ENCODE results near the gene HPD. TPM values are rescaled to one million over a fixed set of nuclear protein-coding genes. Genes with fewer than 3 reads are reported as not detected.
"Not testable (repeated sequence)": the region's sequence is repeated elsewhere in the genome, so short reads cannot be mapped to it uniquely, and the experiment has no call there.

The HPD gene
- total and polyA plus RNA-seq, 2 of the 4 experiments (the other 2 are of a cell fraction), result 0.15 to 0.18 TPM

DNA sequence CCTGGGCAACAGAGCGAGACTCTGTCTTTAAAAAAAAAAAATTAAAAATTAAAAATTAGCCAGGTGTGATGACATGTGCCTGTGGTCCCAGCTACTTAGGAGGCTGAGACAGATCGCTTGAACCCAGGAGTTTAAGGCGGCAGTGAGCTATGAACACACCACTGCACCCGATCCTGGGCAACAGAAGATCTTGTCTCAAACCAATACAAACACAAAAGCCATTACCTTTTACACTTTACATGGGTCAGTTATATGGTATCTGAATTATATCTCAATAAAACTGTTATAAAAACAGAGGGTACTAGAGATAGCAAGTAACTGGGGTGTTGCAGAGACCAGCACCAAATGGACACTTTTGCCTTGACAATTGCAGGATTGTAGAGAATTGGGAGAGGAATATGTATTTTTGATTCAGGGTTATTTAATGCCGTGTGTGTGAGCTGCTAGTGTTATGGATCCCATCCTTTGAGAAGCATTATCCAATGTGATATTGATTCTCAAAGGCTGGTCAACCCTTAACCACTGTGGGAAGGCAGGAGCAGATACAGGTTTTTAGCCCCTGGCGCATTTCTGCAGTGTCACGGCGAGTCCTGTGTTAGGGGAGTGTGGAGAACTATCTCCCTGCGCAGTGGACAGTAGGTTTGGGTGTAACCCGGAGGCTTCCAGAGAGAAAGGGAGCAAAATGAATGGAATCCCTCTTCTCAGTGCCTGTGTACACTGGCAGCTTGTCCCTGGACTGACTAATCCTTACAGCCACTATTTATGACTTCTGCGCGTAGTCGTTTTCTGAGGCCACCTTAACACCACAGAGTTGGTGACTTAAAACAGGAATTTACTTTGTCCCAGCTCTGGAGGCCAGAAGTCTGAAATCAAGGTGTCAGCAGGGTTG, 34.3 kb upstream of the HPD start (continued):
- TF ChIP-seq SMC3 (IDR thresholded peaks at IDR 0.05; ENCODE audit: low read depth, low read length), result no peak

DNA sequence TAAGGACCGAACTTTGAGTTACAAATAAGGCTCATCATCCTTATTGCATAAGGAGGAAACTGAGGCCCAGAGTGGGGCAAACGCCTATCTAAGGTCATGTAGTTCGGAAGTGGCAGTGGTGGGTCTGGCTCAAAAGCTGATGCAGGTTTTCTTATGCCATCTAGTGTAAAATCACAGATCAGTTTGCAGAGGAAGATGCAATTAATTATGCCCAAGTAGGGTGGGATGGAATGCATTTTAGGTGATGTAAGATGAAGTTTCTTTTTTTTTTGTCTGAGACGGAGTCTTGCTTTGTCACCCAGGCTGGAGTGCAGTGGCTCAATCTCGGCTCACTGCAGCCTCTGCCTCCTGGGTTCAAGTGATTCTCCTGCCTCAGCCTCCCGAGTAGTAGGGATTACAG, 31.0 kb upstream of the HPD start:
- DNase-seq; dilution Hi-C loops (cut with HindIII; ENCODE audit: low sequenced_read_pairs, unreplicated experiment); H2BK15ac ChIP-seq (ENCODE audit: low read depth, low read length); BruUV-seq (replicated peaks); H3K23ac ChIP-seq (ENCODE audit: low read depth, low read length); H3K36me3 ChIP-seq (ENCODE audit: control insufficient read depth, insufficient read depth, low read length); H3K27me3 ChIP-seq (ENCODE audit: control insufficient read depth, insufficient read depth, low read length); H3K9me3 ChIP-seq (ENCODE audit: control insufficient read depth, insufficient read depth, low read length); H2BK120ac ChIP-seq (ENCODE audit: low read depth, low read length); H3K18ac ChIP-seq (ENCODE audit: low read depth, low read length); ATAC-seq (ENCODE audit: low read depth); H4K5ac ChIP-seq (ENCODE audit: low read depth, low read length); H2BK20ac ChIP-seq (ENCODE audit: low read depth, low read length); POLR2A ChIA-PET (ENCODE audit: unreplicated experiment); H2AK5ac ChIP-seq (ENCODE audit: low read depth, low read length): not testable (repeated sequence)
- Histone ChIP-seq H4K91ac (ENCODE audit: insufficient read depth, low read depth, low read length) (peak overlapping the region; percentile 34; the same call in 1 of the 2 replicates), H4K8ac (ENCODE audit: low read depth in 2 of 2, low read length in 2 of 2) (peak overlapping the region; percentile 91; a peak in 2 of 4 replicates), H3K14ac (replicated peaks; ENCODE audit: low read depth, low read length) (peak overlapping the region; percentile 98; the same call in 1 of the 2 replicates), H3K4me2 (ENCODE audit: low read depth, low read length) (peak overlapping the region; percentile 94), H3K27ac (ENCODE audit: insufficient read depth, low read length) (peak overlapping the region; percentile 96), H2AFZ (replicated peaks; ENCODE audit: low read length, poor library complexity) (peak overlapping the region; percentile 17), H3K4ac (ENCODE audit: low read depth, low read length) (peak overlapping the region; percentile 96; the same call in 1 of the 2 replicates), H2BK5ac (ENCODE audit: low read depth, low read length, poor library complexity, severe bottlenecking) (peak overlapping the region; percentile 83), H3K79me1 (ENCODE audit: low read depth in 1 of 2, low read length in 2 of 2) (peaks cover 15 to 41% of the 10 kb centered on the region in 2 experiments), H3K56ac (ENCODE audit: extremely low read depth, insufficient read depth, low read length) (peak overlapping the region; percentile 87; the same call in 1 of the 2 replicates), H4K20me1 (ENCODE audit: insufficient read depth, low read length) (peaks cover 26% of the 10 kb centered on the region), H3K4me1 (ENCODE audit: control insufficient read depth, insufficient read depth, low read length) (peaks cover 18% of the 10 kb centered on the region), H3K4me3 (ENCODE audit: insufficient read depth, low read depth, low read length) (peak overlapping the region; percentile 79), H3K9ac (ENCODE audit: low read depth, low read length) (peak overlapping the region; percentile 97), H2AK9ac (replicated peaks; ENCODE audit: low read depth, low read length, poor library complexity) (peak overlapping the region; percentile 45), H3K9me1 (ENCODE audit: insufficient read depth, low read length) (peaks cover 14% of the 10 kb centered on the region; the same call in 1 of the 2 replicates)
- intact Hi-C loops (cut with micrococcal nuclease) (loop anchor here (2.0 to 5.0 kb wide), 2 partner anchors 51 to 192 kb away; no protein-coding TSS in a partner anchor), in situ Hi-C loops (cut with MboI; ENCODE audit: low sequenced_read_pairs) (loop anchor here (5.0 kb wide), 1 partner anchor 192 kb away; no protein-coding TSS in a partner anchor)
- WGBS, 2 experiments (ENCODE audit: extremely low coverage in 2 of 2, insufficient read length in 1 of 2), result 44% methylated on average over 4 of the region's 6 CpGs; no CpG with 5 or more reads in 1 of the 2 experiments
- CTCF ChIA-PET, result interaction anchor here (2.5 kb wide), 1 partner anchor 96 kb away, joined by 22 read pairs; the partner anchor contains the start of gene RHOF
